Measurements from ENCODE around the gene CDH23.

Gene CDH23

GRCh38 chr10:71742301-71743088, 345.8 kb downstream of the CDH23 start:
- TF ChIP-seq CTCF (IDR thresholded peaks at IDR 0.05; ENCODE audit: low read depth, low read length, poor library complexity, severe bottlenecking), result no peak
- no peak for TF ChIP-seq EZH2phosphoT487 (IDR thresholded peaks at IDR 0.05; ENCODE audit: borderline replicate concordance, low read length)
- Histone ChIP-seq H3K27ac (ENCODE audit: low read depth, low read length) (no peak overlapping the region), H3K4me2 (ENCODE audit: low read length) (no peak overlapping the region), H3K27me3 (ENCODE audit: control insufficient read depth, low read length) (no peaks in the 10 kb centered on the region), H4K20me1 (ENCODE audit: control insufficient read depth, insufficient read depth, low read depth, low read length) (no peaks in the 10 kb centered on the region), H3K4me3 (ENCODE audit: low read length) (no peak overlapping the region), H3K36me3 (ENCODE audit: control insufficient read depth, low read length) (no peaks in the 10 kb centered on the region), H3K9me2 (replicated peaks; ENCODE audit: control insufficient read depth, low read length) (no peaks in the 10 kb centered on the region), H3F3A (ENCODE audit: control insufficient read depth, insufficient read depth) (no peaks in the 10 kb centered on the region), H3K4me1 (ENCODE audit: control insufficient read depth, low read length) (peaks cover 1% of the 10 kb centered on the region), H3K79me2 (ENCODE audit: control insufficient read depth, low read length) (no peaks in the 10 kb centered on the region), H3K9me3 (ENCODE audit: control insufficient read depth, insufficient read depth, low read length) (no peaks in the 10 kb centered on the region)

DNA sequence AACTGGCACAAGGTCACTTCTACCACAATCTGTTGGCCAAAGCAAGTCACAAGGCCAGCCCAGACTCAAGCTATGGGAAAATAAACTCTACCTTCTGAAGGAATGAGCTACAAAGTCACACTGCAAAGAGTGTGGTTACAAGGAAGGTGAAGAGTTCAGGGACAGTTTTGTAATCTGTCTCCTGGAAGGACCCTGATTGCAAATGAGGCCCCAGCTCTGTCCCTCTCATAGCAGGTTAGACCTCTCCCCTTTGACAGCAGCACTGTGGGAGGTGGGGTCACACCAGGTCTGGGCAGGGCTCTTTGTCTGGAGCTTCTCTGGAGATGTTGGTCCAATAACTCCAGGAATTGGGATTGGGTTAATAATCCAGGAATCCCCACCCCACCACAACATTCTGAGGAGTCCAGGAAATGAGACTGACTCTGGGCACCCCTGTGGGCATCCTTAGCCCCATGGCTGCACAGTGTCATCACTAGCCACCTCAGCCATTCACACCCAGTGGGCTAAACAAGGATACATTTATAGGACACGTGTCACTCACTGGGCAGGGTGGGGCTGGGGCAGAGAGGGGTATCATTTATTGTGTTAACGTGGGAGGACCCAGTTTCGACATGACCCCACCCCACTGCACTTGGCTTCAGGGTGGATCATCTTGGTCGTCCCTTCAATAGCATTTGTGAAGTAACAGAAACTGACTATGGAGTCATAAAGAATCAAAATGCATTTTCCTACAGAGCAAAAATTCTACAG, 346.5 kb downstream of the CDH23 start:
- H3K9me2 ChIP-seq (replicated peaks; ENCODE audit: control insufficient read depth, low read length), result no peaks in the 10 kb centered on the region
- no peak overlapping the region for H3K4me2 ChIP-seq (ENCODE audit: low read length)
- TF ChIP-seq CTCF (IDR thresholded peaks at IDR 0.05; ENCODE audit: low read depth, low read length, poor library complexity, severe bottlenecking) (no peak), EZH2phosphoT487 (IDR thresholded peaks at IDR 0.05; ENCODE audit: borderline replicate concordance, low read length) (no peak)
- H3K4me1 ChIP-seq (ENCODE audit: control insufficient read depth, low read length), result peaks cover 9% of the 10 kb centered on the region
- H3F3A ChIP-seq (ENCODE audit: control insufficient read depth, insufficient read depth), result no peaks in the 10 kb centered on the region
- no peak overlapping the region for H3K4me3 ChIP-seq (ENCODE audit: low read length)
- H3K9me3 ChIP-seq (ENCODE audit: control insufficient read depth, insufficient read depth, low read length), result no peaks in the 10 kb centered on the region
- no peaks in the 10 kb centered on the region for H4K20me1 ChIP-seq (ENCODE audit: control insufficient read depth, insufficient read depth, low read depth, low read length)
- H3K27me3 ChIP-seq (ENCODE audit: control insufficient read depth, low read length), result no peaks in the 10 kb centered on the region
- no peaks in the 10 kb centered on the region for H3K36me3 ChIP-seq (ENCODE audit: control insufficient read depth, low read length)
- no peak overlapping the region for H3K27ac ChIP-seq (ENCODE audit: low read depth, low read length)
- no peaks in the 10 kb centered on the region for H3K79me2 ChIP-seq (ENCODE audit: control insufficient read depth, low read length)

DNA sequence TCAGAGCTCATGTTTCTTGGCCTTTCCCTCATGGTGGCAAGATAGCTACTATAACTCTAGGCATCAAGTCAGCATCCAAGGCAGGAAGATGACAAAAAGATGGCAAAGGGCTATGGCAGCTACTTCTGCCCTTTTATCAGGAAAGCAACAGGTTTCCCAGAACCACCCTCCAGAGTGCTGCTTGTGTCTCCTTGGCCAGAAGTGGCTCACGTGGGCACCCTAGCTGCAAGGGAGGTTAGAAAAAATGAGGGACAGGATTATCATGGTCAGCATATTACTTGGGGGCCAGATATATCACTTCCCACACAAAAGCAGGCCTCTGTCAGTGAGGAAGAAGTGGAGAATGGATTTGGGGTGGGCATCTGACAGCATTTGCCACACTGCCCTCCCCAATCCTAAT, 347.1 kb downstream of the CDH23 start:
- no peak overlapping the region for H3K4me2 ChIP-seq (ENCODE audit: low read length)
- H3K9me2 ChIP-seq (replicated peaks; ENCODE audit: control insufficient read depth, low read length), result no peaks in the 10 kb centered on the region

More for the DNA sequence above, 347.1 kb downstream of the CDH23 start:
- TF ChIP-seq EZH2phosphoT487 (IDR thresholded peaks at IDR 0.05; ENCODE audit: borderline replicate concordance, low read length) (no peak), CTCF (IDR thresholded peaks at IDR 0.05; ENCODE audit: low read depth, low read length, poor library complexity, severe bottlenecking) (no peak)
- Histone ChIP-seq H4K20me1 (ENCODE audit: control insufficient read depth, insufficient read depth, low read depth, low read length) (no peaks in the 10 kb centered on the region), H3F3A (ENCODE audit: control insufficient read depth, insufficient read depth) (no peaks in the 10 kb centered on the region), H3K4me3 (ENCODE audit: low read length) (no peak overlapping the region), H3K4me1 (ENCODE audit: control insufficient read depth, low read length) (peaks cover 15% of the 10 kb centered on the region), H3K27ac (ENCODE audit: low read depth, low read length) (no peak overlapping the region), H3K79me2 (ENCODE audit: control insufficient read depth, low read length) (no peaks in the 10 kb centered on the region), H3K27me3 (ENCODE audit: control insufficient read depth, low read length) (no peaks in the 10 kb centered on the region), H3K9me3 (ENCODE audit: control insufficient read depth, insufficient read depth, low read length) (no peaks in the 10 kb centered on the region), H3K36me3 (ENCODE audit: control insufficient read depth, low read length) (no peaks in the 10 kb centered on the region)
